OCI-LY7 (cell line): Measurements from ENCODE around the gene GLB1L3.

Experiments
- CTCF ChIP-seq: fragments of 200-600 bp; sonication (generic); conservative IDR thresholded peaks from 2 replicates; pipeline ENCODE4 v1.5.1; 2014; ENCODE audit warnings: mild to moderate bottlenecking, antibody characterized with exemption, low read length, moderate library complexity, mixed read lengths
- EZH2phosphoT487 ChIP-seq: fragments of 200-600 bp; sonication (generic); IDR thresholded peaks from 2 replicates; pipeline ENCODE4 v1.6.1; 2018; ENCODE audit warnings: low read depth, borderline replicate concordance, mild to moderate bottlenecking, mixed run types, antibody characterized with exemption, low read length, moderate library complexity, mixed read lengths

GRCh38 chr11:134228625-134229024, 47.6 kb upstream of the GLB1L3 start:
- TF ChIP-seq CTCF (no peak), EZH2phosphoT487 (no peak)
